HG02943 (cell line): ENCODE data around the gene PAFAH1B2.
"Not testable (repeated sequence)": the region's sequence is repeated elsewhere in the genome, so short reads cannot be mapped to it uniquely, and the experiment has no call there.

Experiments used
- ATAC-seq: cut with Tn5 transposase; IDR thresholded peaks from one replicate; pipeline ENCODE4 v1.9.1; 2021; ENCODE audit warnings: mild to moderate bottlenecking, low read depth, moderate library complexity; ENCODE audit not compliant: unreplicated experiment

PAFAH1B2 gene

DNA sequence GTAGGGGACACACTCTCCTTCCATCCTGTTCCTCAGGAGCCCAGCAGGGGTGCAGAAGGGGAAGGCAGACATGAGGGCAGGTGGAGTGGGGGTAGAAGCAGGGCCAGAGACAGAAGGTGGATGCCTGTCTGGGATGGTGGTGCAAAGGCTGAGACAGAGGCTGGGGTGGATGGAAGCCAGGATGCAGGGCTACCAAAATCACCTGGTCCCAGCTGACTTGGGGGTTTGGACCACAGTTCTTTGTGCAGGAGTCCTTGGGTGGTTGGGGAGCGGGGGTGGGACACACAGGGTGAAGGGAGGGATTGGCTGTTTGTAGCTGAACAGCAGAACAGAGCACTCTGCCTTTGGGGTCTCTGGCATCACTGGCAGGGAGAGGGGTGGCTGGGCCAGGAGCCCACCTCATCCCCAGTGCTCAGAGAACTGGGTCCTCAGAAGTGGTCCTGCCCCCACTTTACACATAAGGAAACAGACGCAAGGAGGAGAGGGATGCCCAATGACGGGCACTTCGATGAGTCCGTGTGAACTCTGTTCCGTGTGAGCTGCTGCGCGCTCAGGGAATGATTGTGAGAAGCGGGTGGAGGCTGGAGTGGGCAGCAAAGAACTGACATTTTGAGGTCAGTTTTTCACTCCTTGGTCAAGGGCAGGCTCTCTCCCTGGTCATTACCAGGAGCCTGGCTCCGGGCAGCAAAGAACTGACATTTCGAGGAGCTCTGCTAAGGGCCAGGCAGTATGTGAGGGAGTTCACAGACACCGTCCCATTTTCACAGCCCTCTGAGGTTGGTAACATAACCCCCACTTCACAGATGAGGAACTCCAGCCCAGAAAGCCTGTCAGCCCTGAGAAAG, 56.9 kb downstream of the PAFAH1B2 start:
- ATAC-seq: no peak

DNA sequence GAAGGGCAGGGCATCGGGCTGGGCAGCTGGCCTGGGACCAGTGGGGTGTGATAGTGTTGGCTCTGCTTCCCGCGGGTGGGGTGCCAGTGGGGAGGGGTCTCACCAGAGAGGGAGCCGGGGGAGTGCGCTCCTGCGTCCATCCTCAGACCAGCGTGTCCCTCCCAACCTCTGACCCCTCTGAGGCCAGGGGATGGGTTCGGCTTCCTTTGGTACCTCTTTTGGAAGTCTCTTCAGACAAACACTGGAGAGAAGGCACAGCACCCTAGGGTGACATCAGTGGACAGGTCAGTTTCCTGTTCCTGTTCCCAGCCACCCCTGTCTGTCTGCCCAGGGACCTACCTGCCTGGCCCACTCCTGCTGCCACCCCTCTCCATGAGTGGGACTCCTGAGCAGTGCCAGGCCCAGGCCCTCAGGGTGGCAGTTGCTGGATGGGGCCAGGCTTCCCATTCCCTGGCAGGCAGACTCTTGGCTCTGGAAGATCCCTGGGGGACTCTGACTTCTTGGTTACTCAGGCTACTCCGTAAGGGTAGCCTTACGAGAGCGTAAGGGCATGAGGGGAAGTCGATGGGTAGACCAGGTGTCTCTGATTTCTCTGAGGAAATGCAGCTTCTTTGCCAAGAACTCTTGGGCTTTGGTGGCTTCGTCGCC, 57.7 kb downstream of the PAFAH1B2 start:
- ATAC-seq: no peak

DNA sequence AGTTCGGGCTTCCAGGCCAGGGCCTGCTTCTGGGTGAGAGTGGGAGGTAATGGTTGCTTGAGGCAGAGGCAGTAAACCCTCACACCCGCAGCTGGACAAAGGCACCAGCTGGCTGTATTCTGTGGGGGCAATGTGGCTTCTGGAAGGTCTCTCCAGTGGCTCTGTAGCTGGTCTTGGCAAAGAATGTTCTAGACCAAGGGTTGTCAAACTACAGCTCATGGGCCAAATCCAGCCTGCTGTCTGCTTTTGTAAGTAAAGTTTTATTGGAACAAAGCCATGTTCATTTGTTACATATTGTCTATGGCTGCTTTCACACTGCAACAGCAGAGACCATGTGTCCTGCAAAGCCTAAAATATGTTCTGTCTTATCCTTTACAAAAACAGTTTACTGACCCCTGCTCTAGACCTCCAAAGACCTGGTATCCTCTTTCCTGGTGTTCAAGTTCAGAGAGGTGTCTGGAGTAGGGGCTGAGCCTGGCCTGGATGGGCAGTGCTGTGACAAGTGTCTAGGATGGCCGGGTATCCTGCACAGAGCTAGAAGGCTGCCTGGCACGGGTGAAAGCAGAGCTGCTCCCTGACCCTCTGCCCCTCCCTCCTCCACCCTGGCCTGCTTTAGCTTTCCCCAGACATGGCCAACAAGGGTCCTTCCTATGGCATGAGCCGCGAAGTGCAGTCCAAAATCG, 58.4 kb downstream of the PAFAH1B2 start:
- no peak for ATAC-seq

DNA sequence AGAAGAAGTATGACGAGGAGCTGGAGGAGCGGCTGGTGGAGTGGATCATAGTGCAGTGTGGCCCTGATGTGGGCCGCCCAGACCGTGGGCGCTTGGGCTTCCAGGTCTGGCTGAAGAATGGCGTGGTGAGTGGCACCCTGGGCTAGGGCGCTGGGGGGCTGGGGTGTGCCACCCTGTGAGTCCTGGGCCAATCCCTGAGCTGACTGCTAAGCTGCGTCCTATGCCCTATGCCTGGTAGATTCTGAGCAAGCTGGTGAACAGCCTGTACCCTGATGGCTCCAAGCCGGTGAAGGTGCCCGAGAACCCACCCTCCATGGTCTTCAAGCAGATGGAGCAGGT, 59.0 kb downstream of the PAFAH1B2 start:
- ATAC-seq: no peak

DNA sequence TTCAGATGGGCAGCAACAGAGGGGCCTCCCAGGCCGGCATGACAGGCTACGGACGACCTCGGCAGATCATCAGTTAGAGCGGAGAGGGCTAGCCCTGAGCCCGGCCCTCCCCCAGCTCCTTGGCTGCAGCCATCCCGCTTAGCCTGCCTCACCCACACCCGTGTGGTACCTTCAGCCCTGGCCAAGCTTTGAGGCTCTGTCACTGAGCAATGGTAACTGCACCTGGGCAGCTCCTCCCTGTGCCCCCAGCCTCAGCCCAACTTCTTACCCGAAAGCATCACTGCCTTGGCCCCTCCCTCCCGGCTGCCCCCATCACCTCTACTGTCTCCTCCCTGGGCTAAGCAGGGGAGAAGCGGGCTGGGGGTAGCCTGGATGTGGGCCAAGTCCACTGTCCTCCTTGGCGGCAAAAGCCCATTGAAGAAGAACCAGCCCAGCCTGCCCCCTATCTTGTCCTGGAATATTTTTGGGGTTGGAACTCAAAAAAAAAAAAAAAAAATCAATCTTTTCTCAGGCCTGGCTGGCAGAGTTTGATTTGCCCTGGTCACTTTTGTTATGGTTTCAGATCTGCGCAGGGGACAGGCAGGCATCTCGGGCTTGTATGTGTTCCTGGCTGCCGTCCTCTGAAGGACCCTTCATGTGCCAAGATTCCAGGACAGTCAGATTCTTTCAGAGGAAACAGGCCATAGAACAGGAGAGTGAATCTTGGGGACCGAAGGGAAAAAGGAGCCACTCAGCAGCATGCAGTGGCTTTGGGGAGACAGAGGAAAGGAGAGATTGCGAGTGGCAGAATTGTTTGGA, 60.4 kb downstream of the PAFAH1B2 start:
- no peak for ATAC-seq

DNA sequence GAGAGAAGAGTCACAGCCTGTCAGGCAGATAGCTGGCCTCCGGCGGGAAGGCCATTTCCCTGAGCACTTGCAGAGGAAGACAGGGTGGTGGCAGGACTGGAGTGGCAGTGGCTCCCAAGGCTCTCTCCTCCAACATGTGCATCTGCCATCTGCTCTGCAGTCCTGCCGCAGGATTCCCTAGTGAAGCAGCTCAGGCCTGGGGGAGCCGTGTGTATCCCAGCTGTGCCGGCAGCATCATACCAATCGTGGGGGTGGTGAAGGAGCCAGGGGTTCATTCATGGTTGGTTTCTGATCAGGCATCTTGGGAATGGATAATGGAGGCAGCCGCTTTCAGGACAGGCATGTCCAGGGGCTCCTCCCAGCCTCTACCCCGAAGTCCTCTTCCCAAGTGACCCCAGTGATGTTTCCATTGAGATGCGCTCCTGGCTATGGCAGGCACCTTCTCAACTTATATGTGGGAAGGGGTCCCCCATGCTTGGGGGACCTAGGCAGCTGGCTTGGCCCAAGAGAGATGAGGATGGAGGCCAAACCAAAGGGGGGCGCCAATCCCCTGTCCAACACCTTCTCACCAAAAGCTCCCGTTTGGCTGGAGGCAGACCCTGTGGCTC, 61.2 kb downstream of the PAFAH1B2 start:
- ATAC-seq: no peak

DNA sequence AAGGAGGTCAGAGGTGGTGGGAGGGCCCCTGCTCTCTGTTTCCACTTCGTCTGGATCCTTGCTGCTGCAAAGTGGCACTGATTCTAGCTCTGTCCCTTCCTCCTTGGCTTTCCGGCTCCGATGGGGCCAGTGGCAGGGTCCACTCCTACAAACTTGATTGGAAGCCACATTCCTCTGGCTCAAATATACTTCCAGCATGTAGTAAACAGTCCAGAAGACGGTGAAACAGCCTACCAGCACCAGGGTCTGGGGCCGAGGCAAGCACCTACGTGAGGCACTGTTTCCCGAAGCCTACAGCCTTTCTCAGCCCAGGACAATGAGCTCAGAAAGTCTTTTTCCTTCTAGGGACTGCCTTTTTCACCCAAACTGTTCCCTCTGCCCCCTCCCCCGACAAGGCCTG, 62.0 kb downstream of the PAFAH1B2 start:
- not testable (repeated sequence) for ATAC-seq

DNA sequence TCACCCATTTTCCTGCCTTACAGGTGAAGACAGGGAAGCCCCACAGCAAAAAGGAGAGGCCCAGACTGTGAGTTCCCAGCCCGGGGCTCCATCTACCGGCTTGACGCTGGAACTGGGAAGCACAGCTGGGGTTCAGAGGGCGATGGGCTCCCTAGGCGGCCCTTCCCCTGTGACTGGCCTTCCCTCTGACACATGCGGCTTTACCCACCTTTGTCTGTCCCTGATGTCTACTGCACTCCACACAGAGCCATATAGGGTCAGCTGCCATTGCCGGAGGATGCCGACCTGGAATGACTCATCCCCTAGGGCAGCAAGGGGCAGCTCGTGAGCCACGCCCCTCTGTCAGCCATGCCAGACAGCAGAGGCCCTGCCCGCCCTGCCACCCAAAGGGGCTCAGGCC, 62.8 kb downstream of the PAFAH1B2 start:
- not testable (repeated sequence) for ATAC-seq

DNA sequence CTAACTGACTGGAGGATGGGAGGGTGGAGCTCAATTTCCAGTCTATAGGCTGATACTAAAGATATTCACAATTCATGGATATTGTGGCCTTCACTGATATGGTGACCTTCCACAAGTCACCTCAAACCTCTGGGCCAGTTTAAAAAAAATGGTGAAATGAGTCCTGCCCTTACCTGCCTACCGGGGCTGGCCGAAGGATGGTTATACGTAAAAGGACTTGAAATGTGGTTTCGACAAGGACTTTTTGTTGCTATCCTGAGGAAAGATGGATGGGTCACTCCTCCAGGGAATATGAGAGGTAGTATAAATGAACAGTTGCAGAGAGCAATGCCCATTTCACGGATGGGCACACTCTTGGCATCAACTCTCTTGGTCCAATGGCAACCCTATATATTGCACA, 63.4 kb downstream of the PAFAH1B2 start:
- not testable (repeated sequence) for ATAC-seq

DNA sequence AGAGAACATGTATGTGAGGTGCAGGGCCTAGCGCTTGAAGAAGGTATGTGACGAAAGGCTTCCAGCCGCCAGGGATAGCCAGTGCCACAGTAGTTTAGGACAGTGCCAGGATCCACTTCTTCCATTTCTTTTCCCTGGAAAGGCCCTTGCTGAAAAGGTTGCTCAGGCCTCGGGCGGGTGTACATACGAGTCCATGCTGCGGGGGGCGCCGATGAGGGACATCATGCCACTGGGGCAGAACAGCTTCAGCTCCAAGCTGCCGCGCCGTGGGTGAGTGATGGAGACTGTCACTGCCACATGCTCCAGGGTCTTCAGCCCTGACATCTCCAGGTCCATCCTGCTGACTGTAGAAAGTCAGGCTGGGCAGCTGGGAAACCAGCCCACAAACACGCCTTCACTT, 64.6 kb downstream of the PAFAH1B2 start:
- ATAC-seq: not testable (repeated sequence)

DNA sequence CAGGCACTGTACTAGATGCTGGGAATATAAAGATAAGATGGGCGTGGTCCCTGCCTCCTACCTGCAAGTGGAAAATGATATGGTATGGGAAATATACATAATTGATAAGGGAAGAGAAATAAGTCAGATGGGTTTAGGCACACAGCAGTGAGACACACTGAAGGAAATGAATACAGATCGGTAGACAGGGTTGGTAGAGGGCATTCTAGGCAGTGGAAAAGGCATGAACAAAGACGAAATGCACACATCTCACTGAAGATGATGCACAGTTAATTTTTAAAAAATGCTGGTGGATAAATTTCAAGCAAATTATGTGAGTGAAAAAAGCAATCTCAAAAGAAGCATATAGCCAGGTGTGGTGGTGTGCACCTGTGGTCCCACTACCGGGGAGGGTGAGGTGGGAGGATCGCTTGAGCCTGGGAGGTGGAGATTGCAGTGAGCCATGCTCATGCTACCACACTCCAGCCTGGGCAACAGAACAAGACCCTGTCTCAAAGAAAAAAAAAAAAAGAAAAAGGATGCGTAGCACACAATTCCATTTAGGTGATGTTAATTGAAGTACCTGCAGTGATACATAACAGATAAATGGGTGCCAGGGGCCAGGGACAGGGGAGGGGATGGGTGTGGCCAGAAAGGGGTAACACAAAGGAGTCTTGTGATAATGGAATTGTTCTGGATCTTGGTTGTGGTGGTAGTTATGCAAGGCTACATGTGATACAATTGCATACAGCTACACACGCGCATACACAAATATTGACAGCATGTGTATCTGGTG, 65.5 kb downstream of the PAFAH1B2 start:
- not testable (repeated sequence) for ATAC-seq

DNA sequence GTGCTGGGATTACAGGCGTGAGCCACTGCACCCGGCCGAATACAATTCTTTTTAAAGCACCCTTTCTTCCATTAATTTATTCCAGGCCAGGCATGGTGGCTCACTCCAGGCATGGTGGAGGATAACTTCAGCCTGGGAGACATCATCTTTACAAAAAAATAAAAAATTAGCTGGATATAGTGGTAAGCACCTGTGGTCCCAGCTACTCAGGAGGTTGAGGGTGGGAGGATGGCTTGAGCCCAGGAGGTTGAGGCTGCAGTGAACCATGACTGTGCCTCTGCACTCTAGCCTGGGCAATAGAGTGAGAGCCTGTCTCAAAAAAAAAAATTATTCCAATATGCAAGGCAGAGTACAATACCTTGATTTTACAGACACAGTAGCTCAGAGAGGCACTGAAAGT, 66.5 kb downstream of the PAFAH1B2 start:
- no peak for ATAC-seq

DNA sequence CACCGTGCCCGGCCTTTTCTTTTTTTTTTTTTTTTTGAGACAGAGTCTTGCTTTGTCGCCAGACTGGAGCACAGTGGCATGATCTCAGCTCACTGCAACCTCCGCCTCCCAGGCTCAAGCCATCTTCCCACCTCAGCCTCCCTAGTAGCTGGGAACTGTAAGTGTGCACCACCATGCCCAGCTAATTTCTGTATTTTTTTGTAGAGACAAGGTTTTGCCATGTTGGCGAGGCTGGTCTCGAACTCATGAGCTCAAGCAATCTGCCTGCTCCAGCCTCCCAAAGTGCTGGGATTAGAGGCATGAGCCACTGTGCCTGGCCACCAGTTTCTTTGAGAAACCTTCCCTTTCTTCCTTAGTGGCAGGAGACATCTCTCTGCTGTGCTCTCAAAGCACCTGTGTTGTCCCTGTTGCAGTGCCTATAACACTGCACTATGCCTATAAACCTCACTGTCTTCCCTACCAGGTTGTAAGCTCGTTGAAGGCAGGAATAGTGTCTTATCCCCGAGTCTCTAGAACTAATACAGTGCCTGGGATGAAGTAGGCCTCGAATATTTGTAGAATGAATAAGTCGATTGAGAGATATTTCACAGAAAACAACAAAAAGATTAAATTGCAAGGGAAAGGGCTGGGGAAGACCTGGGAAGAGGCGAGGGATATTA, 68.7 kb downstream of the PAFAH1B2 start:
- ATAC-seq: no peak

DNA sequence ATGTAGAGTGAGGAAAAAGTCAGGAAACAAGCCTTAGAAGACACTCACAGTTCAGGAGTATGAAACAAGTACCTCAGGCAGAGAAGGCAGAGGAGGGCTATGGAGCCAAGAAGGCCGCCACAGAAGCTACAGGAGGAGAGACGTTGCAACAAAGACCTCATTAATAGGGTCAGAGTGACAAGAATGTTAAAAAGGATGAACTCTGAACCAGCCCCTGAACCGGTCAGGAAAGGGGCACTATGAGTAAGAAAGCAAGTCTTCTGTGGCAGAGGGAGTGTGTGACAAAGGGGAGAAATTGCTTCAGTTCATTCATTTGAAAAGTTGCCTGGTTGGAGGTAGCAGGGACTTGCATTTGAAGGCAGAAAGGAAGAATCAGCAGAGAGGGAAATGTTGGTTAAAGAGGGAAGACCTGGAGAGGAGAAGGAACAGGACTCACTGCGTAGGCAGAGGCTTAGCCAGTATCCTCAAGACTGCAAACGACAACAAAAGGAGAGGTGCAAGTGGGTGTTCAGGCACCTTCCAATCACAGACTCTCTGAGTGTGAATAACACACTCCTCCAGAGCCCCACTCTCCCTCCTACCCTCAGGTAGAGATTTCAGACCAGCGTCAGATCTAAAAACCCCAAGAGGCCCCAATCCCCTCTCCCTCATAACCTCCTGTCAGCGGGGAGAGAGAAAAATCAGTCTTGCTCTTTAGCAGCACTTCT, 70.5 kb downstream of the PAFAH1B2 start:
- ATAC-seq: no peak

DNA sequence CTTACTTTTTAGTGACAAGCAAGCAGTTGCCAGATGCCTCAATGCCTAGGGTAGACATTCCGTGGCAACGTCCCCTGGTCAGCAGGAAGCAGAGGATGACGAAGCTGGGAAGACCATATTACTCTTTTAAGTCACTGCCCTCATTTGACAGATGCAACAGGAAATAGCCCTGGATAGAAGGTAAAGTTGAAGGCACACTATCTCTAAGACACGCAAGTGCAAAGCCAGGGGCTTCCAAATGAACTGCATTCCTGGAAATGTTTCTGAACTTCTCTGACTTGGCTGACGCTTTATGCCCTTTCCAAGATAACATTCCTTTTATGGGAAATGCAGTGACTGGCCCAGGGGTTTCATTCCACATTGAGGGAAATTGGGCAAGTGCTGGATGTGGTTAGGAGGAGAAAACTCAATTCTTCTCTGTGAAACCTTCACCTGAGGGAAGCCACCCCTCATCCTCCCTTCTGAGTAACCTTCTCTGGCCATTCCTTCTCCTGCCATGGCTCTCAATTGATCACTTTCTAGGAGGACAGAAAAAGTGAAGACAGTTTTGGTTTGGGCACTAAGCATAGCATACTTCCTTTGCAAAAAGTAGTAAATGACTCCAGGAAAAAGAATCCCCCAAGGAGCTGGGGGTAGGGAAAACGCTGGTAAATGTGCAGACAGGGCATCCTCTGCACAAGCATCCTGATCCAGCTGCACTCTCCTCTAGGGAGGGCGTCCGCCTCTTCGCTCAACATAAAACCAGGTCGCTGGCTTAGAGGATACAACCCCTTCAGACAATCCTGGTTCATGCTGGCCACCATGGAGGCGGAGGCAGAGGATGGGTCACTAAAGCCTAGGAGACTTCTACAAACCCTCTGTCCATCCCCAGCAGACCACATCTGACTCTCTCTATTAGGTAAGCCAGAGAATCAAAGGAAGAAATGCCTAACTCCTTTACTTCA, 73.3 kb downstream of the PAFAH1B2 start:
- no peak for ATAC-seq

DNA sequence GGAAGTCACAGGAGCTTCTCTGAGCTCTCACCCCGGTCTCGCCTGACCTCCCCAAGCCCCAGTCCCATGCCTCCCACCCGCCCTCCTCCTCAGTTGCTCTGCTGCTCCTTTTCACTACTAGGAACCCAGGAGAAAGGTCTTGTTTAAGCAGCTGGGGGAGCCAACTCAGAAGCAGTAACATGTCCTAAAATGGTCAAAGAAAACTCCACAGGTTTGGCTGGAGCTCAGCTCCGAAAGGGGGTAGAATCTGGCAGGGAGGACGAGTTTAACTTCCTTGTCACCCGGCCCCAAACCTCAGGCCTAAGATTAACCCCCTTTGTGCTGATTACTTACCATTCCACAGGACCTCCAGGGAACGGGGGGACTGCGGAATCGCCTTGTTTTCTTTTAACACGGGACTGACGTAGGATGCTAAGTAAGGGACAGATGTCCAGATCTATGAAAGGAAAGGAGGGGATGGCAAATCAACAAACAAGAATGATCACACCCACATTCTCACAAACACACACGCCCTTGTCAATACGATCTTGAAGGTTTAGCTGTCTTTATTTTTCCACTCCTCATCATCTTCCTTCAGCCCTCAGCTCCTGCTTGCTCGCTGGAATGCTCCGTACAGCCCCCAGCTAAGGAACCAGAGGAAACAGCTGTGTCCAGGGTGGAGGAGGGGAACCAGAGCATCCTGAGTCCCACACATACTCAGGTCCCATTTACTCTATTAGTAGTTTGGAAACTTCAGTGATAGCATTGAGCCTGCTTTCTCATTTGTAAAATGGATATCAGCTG, 74.2 kb downstream of the PAFAH1B2 start:
- no peak for ATAC-seq

DNA sequence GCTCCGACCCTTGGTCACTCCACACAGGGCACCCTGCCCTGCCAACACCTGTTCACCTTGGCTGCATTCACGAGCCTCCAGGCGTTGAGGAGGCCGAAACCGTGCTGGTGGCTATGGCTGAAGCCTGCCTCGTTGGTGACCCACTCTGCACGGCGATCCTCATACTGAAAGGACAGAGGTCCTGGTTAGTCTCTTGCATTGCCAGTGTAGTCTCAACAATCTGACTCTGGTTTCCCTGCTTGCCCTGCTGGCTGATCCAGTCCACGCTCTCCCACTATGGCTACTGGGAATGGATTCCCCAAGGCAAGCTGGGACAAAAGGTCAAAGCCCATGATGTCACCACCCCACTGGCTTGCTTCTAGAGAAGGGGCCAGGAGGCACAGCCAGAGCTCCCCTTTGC, 74.9 kb downstream of the PAFAH1B2 start:
- ATAC-seq: no peak
